Spleen (tissue), 7 donors: Measurements from ENCODE around the gene GSK3B.

Experiments used
- POLR2A ChIP-seq, 3 donors: fragments of 450-650 bp; IDR thresholded peaks; one replicate each; pipeline ENCODE4 v1.5.1; 2017; ENCODE audit warnings: antibody characterized with exemption in 3 of 3, mild to moderate bottlenecking in 1 of 3
- POLR2AphosphoS5 ChIP-seq, 3 donors: sonication (generic); formaldehyde crosslinking; IDR thresholded peaks; one replicate each; pipeline ENCODE4 v1.5.1; 2017; ENCODE audit warnings: antibody characterized with exemption in 3 of 3
- TF ChIP-seq, protein P1 (sequence below), 11 experiments: fragments of 200-600 bp in 7 of 11; fragments of 450-650 bp in 4 of 11; sonication (generic) in 4 of 11; IDR thresholded peaks in 8 of 11; conservative IDR thresholded peaks in 3 of 11; 1 replicate in 7 of 11; 2 replicates in 4 of 11; pipeline versions ENCODE4 v1.4.0 to v1.8.0; 2016 to 2021; ENCODE audit warnings: antibody characterized with exemption in 11 of 11, inconsistent platforms in 4 of 11, mild to moderate bottlenecking in 1 of 11
- donor health status: DM: no; HTN: no; CAD: no; lungs with moderate emphysema.
- donor health status: DM: no; HTN: no; CAD: no.
- donor health status: DM: no; HTN: no; CAD: no.

DNA sequence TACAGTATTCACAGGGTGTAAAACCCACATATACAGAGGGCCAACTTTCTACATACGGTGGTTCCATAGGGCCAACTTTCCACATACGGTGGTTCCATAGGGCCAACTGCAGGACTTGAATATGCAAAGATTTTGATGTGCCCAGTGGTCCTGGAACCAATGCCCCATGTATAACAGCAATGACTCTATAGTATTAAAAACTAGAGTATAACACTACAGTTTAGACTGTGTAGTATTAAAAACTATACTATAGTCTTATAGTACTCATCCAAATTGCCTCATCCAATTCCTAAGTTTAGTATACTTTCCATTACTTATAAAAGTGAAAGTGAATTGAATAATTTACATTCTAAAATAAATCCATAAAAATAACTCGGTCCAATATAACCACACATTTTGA is 75.9 kb downstream of the GSK3B start:
- TF ChIP-seq, protein P1, sequence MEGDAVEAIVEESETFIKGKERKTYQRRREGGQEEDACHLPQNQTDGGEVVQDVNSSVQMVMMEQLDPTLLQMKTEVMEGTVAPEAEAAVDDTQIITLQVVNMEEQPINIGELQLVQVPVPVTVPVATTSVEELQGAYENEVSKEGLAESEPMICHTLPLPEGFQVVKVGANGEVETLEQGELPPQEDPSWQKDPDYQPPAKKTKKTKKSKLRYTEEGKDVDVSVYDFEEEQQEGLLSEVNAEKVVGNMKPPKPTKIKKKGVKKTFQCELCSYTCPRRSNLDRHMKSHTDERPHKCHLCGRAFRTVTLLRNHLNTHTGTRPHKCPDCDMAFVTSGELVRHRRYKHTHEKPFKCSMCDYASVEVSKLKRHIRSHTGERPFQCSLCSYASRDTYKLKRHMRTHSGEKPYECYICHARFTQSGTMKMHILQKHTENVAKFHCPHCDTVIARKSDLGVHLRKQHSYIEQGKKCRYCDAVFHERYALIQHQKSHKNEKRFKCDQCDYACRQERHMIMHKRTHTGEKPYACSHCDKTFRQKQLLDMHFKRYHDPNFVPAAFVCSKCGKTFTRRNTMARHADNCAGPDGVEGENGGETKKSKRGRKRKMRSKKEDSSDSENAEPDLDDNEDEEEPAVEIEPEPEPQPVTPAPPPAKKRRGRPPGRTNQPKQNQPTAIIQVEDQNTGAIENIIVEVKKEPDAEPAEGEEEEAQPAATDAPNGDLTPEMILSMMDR (IDR thresholded peaks at IDR 0.05 in 8 of 11, conservative IDR thresholded peaks at IDR 0.05 in 3 of 11): no peak
- TF ChIP-seq POLR2AphosphoS5 (IDR thresholded peaks at IDR 0.05): no peak
- TF ChIP-seq POLR2A (IDR thresholded peaks at IDR 0.05): no peak
